ENCODE results near the gene TUSC2.
"Not testable (repeated sequence)": the region's sequence is repeated elsewhere in the genome, so short reads cannot be mapped to it uniquely, and the experiment has no call there.

TUSC2 gene

DNA sequence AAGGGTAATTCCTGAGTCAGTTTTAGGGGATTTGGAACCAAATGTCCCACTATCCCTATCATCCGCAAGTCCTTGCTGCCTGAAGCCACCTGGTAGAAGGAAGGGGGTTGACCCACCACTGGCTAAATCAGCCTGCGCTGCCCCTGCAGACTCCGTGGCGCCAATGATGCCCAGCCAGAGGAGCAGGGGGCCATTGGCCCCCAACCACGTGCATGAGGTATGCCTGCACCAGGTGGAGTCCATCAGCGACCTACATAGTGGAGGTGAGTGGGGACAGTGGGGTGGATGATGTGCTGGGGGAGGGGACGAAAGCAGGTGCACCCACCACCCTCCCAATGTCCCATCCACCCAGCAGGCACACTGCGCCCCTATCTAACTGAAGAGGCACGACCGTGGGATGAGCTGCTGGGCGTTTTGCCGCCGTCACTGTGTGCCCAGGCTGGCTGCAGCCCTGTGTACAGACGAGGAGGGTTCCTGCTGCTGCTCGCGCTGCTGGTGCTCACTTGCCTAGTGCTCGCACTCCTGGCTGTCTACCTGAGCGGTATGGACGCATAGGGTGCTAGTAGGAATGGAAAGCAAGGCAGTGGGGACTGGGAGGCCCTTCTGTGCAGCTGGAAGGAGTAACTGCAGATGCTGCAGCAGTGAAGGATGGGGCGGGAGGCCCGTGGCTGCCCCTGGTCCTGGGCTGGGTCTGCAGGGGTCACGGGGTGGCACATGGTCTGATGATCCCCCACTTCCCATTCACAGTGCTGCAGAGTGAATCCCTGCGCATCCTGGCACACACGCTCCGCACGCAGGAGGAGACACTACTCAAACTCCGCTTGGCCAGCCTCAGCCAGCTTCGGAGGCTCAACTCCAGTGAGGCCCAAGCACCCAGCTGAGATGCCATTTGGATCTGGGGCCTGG, 41.4 kb downstream of the TUSC2 start:
- DNase-seq (ENCODE audit: low read depth), result no peak
- TF ChIP-seq, protein P1, sequence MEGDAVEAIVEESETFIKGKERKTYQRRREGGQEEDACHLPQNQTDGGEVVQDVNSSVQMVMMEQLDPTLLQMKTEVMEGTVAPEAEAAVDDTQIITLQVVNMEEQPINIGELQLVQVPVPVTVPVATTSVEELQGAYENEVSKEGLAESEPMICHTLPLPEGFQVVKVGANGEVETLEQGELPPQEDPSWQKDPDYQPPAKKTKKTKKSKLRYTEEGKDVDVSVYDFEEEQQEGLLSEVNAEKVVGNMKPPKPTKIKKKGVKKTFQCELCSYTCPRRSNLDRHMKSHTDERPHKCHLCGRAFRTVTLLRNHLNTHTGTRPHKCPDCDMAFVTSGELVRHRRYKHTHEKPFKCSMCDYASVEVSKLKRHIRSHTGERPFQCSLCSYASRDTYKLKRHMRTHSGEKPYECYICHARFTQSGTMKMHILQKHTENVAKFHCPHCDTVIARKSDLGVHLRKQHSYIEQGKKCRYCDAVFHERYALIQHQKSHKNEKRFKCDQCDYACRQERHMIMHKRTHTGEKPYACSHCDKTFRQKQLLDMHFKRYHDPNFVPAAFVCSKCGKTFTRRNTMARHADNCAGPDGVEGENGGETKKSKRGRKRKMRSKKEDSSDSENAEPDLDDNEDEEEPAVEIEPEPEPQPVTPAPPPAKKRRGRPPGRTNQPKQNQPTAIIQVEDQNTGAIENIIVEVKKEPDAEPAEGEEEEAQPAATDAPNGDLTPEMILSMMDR (conservative IDR thresholded peaks at IDR 0.05; ENCODE audit: low read depth, low read length), result no peak
- no peak overlapping the region for H3K4me3 ChIP-seq (ENCODE audit: low read length)

DNA sequence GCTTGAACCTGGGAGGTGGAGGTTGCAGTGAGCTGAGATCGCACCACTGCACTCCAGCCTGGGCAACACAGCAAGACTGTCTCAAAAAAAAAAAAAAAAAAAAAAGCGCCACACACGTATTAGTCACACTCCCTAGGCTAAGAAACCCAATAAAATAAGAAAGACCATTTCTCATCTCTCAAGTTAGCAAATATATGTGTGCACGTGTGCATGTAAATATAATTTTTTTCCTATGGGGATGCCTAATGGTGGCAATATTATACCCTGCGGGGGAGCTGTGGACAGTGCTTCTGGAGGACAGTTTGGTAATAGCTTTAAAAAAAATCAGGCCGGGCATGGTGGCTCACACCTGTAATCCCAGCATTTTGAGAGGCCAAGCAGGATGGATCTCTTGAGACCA, 43.9 kb downstream of the TUSC2 start:
- DNase-seq (ENCODE audit: low read depth); H3K4me3 ChIP-seq (ENCODE audit: low read length): not testable (repeated sequence)

DNA sequence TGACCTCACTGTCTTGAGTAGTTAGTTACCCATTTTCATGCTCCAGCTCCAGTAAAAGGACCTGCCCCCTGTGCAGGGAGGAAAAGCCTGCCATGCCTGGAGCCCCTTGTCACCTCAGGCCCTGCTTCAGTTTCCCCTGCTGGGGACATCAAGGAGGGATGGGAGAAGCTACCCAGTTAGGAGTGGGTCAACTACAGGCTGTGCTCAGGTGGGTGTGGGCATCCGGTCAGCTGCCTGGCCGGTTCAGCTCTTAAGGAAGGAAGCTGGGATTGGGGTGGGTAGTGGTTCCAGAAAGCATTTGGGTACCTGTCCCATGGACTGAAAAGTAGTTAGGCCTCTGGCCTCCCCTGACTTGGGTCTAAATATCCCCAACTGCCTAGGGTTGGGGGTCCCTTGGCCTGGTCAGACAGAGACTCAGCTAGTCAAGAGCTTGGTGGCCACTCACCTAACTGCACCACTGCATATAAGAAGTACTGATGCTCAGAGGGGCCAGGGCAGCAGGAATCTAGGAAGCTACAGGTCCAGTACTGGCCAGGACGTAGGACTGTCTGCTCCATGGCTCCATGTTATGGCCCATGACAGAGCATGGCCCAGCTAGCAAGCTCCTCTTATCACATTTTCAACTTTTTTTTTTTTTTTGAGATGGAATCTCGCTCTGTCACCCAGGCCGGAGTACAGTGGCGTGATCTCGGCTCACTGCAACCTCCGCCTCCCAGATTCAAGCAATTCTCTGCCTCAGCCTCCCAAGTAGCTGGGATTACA, 48.6 kb downstream of the TUSC2 start:
- TF ChIP-seq, protein P1 (conservative IDR thresholded peaks at IDR 0.05; ENCODE audit: low read depth, low read length), result no peak
- DNase-seq (ENCODE audit: low read depth), result no peak
- no peak overlapping the region for H3K4me3 ChIP-seq (ENCODE audit: low read length)

DNA sequence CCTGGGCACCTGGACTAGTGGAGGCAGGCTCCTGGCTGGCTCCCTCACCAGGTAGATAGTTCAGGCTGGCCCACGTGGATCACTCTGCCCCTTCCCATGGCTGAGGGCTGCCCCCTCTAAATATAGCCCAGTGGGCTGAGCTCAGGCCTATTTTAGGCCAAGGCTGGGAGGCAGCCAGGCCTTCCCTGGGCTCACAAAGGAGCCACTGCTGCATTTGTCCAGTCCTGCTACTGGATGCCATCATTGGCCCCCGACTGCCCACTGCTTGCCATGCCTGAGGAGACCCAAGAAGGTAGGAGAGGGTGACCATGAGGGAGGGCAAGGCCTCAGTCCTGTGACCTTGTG, 49.2 kb downstream of the TUSC2 start, which contains the start of gene LSMEM2:
Gene LSMEM2 (plus strand): TSS at position 208 of the 345 bp plus-strand sequence. CDS start 27 bp downstream, at position 235.
- TF ChIP-seq, protein P1 (conservative IDR thresholded peaks at IDR 0.05; ENCODE audit: low read depth, low read length), result no peak
- no peak within 1 kb of the TSS for H3K4me3 ChIP-seq (ENCODE audit: low read length)
- DNase-seq (ENCODE audit: low read depth), result no peak

DNA sequence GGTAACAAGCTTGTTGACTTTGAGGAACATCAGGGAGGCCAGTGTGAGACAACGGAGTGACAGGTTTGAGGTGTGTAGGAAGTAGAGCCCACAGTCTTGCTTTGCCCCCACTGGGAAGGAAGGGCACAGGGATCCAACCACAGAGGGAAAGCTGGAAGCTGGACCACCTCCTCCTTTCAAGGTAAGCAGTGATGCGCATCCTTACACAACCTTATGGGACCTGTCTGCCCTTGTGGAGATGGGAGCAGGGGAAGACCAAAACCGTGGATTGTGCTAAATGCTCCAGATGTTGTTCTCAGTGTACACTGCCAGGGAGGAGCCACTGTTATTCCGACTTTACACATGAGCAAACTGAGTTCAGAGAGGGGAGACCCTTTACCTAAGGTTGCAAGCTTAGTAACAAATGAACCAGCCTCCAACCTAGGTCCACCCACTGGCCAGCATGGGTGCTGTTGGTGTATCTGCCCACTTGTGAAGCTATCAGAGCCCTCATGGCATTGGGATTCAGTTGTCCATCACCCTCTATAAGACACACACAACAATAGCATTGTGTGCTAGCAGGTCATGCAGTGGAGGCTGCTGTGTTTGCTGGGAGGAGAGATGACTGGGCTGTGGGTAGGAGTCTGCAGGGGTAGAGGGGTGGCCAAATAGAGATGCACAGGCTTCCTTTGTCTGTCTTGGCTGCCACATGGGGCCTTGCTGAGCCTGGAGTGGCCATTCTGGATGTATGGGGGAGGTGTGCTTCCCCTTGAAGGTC, 49.7 kb downstream of the TUSC2 start:
- TF ChIP-seq, protein P1 (conservative IDR thresholded peaks at IDR 0.05; ENCODE audit: low read depth, low read length), result no peak
- no peak overlapping the region for H3K4me3 ChIP-seq (ENCODE audit: low read length)
- no peak for DNase-seq (ENCODE audit: low read depth)

DNA sequence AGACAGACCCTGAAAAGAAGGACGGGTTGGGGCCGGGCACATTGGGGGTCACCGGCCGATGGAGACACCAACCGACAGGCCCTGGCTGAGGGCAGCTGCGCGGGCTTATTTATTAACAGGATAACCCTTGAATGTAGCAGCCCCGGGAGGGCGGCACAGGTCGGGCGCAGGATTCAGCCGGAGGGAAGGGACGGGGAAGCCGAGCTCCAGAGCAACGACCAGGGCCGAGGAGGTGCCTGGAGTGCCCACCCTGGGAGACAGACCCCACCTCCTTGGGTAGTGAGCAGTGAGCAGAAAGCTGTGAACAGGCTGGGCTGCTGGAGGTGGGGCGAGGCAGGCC, 51.3 kb downstream of the TUSC2 start:
- TF ChIP-seq, protein P1 (conservative IDR thresholded peaks at IDR 0.05; ENCODE audit: low read depth, low read length), result no peak
- no peak overlapping the region for H3K4me3 ChIP-seq (ENCODE audit: low read length)
- DNase-seq (ENCODE audit: low read depth), result no peak
